HFF-Myc (cell line): ENCODE results near the gene ZNF467.
A peak's percentile ranks its signal among the peaks of the same experiment; 100 is the strongest.

Experiments used
- DNase-seq: peaks from one replicate; pipeline ENCODE4 v3.0.0-alpha.2; 2011; ENCODE audit warnings: low read depth; ENCODE audit errors: extremely low read depth
- H3K4me3 ChIP-seq: replicated peaks from 2 replicates; pipeline ENCODE4 v1.5.1; 2011; ENCODE audit warnings: low read depth, mild to moderate bottlenecking, control low read depth, low read length
- CTCF ChIP-seq: IDR thresholded peaks from 2 replicates; pipeline ENCODE4 v1.5.1; 2012; ENCODE audit warnings: mild to moderate bottlenecking, low read depth, low read length, control low read depth; ENCODE audit errors: missing control alignments

Gene ZNF467

GRCh38 chr7:149751043-149751775 lies 22.2 kb downstream of the ZNF467 start:
- TF ChIP-seq CTCF, result no peak
- H3K4me3 ChIP-seq, result no peak overlapping the region
- DNase-seq, result no peak

GRCh38 chr7:149750122-149750845 lies 23.1 kb downstream of the ZNF467 start:
- TF ChIP-seq CTCF, result no peak
- H3K4me3 ChIP-seq, result no peak overlapping the region
- no peak for DNase-seq

- no peak for TF ChIP-seq CTCF
- no peak for DNase-seq
- H3K4me3 ChIP-seq, result no peak overlapping the region
Measured at GRCh38 chr7:149748076-149748874, 25.1 kb downstream of the ZNF467 start.

GRCh38 chr7:149743476-149744255 lies 29.7 kb downstream of the ZNF467 start:
- H3K4me3 ChIP-seq, result no peak overlapping the region
- DNase-seq, result no peak
- TF ChIP-seq CTCF, result no peak

- peak; percentile 21 for DNase-seq
- peak; percentile 91 for TF ChIP-seq CTCF
- peak overlapping the region; percentile 25 for H3K4me3 ChIP-seq
Measured at GRCh38 chr7:149742075-149742701, 31.2 kb downstream of the ZNF467 start.

GRCh38 chr7:149741629-149742028 lies 31.8 kb downstream of the ZNF467 start:
- no peak for TF ChIP-seq CTCF
- peak overlapping the region; percentile 25 for H3K4me3 ChIP-seq
- no peak for DNase-seq
